Neural progenitor cell (in vitro differentiated cells): Measurements from ENCODE around the gene KCNC3. TPM values are rescaled to one million over a fixed set of nuclear protein-coding genes. Genes with fewer than 3 reads are reported as not detected.

Experiments used
- DNase-seq: peaks from one replicate; pipeline ENCODE4 v3.0.0-alpha.2; 2016; ENCODE audit warnings: low spot score
- H2AFZ ChIP-seq: fragments of 200-600 bp; sonication (generic); replicated peaks from 2 replicates; pipeline ENCODE4 v1.6.1; 2016; ENCODE audit warnings: antibody characterized with exemption
- H3F3A ChIP-seq: fragments of 200-600 bp; sonication (generic); 2 replicates; pipeline ENCODE4 v1.6.1; 2016; ENCODE audit warnings: antibody characterized with exemption, low read depth
- H3K27ac ChIP-seq: fragments of 200-600 bp; sonication (generic); 2 replicates; pipeline ENCODE4 v1.5.1; 2016; ENCODE audit warnings: mild to moderate bottlenecking
- H3K27me3 ChIP-seq: fragments of 200-600 bp; sonication (generic); 2 replicates; pipeline ENCODE4 v1.6.1; 2016; ENCODE audit warnings: mild to moderate bottlenecking, moderate library complexity
- H3K36me3 ChIP-seq: fragments of 200-600 bp; sonication (generic); 2 replicates; pipeline ENCODE4 v1.5.1; 2016
- H3K4me1 ChIP-seq: fragments of 200-600 bp; sonication (generic); 2 replicates; pipeline ENCODE4 v1.6.1; 2016; ENCODE audit warnings: mixed run types
- H3K4me2 ChIP-seq: fragments of 200-600 bp; sonication (generic); 2 replicates; pipeline ENCODE4 v1.6.1; 2016
- H3K4me3 ChIP-seq: fragments of 200-600 bp; sonication (generic); 2 replicates; pipeline ENCODE4 v1.5.1; 2016
- H3K79me2 ChIP-seq: fragments of 200-600 bp; sonication (generic); 2 replicates; pipeline ENCODE4 v1.6.1; 2016; ENCODE audit warnings: low read depth
- H3K9ac ChIP-seq: fragments of 200-600 bp; sonication (generic); 2 replicates; pipeline ENCODE4 v1.6.1; 2016
- H3K9me3 ChIP-seq: fragments of 200-600 bp; sonication (generic); 2 replicates; pipeline ENCODE4 v1.5.1; 2016; ENCODE audit warnings: low read depth
- H4K20me1 ChIP-seq: fragments of 200-600 bp; sonication (generic); 2 replicates; pipeline ENCODE4 v1.6.1; 2016; ENCODE audit warnings: low read depth
- H3K27ac Mint-ChIP-seq: 3 replicates; pipeline ENCODE4 v1.8.0; 2021; ENCODE audit warnings: mixed read lengths
- H3K27me3 Mint-ChIP-seq: 2 replicates; pipeline ENCODE4 v1.8.0; 2022; ENCODE audit warnings: low read depth, mild to moderate bottlenecking, inconsistent platforms, moderate library complexity, mixed read lengths; ENCODE audit not compliant: insufficient read depth
- H3K36me3 Mint-ChIP-seq: 3 replicates; pipeline ENCODE4 v1.8.0; 2021; ENCODE audit warnings: mixed read lengths
- H3K4me1 Mint-ChIP-seq: 3 replicates; pipeline ENCODE4 v1.8.0; 2021; ENCODE audit warnings: mixed read lengths
- H3K4me3 Mint-ChIP-seq: 3 replicates; pipeline ENCODE4 v1.8.0; 2021; ENCODE audit warnings: mild to moderate bottlenecking, moderate library complexity, mixed read lengths
- H3K9me3 Mint-ChIP-seq: 3 replicates; pipeline ENCODE4 v1.8.0; 2020; ENCODE audit warnings: mixed read lengths
- CTCF ChIP-seq: fragments of 200-600 bp; sonication (generic); IDR thresholded peaks from 2 replicates; pipeline ENCODE4 v1.5.1; 2017; ENCODE audit warnings: antibody characterized with exemption, mild to moderate bottlenecking
- EZH2 ChIP-seq: fragments of 200-600 bp; sonication (generic); IDR thresholded peaks from 2 replicates; pipeline ENCODE4 v1.6.1; 2017; ENCODE audit warnings: antibody characterized with exemption, mild to moderate bottlenecking, moderate library complexity
- EZH2phosphoT487 ChIP-seq: fragments of 200-600 bp; sonication (generic); IDR thresholded peaks from 2 replicates; pipeline ENCODE4 v1.6.1; 2017; ENCODE audit warnings: antibody characterized with exemption
- total RNA-seq: library from RNA; depleted of rRNA; stranded (reverse); fragments of >200 nt; gene quantifications from 2 replicates; pipeline ENCODE4 v1.2.3, GENCODE V29; 2015; ENCODE audit warnings: low replicate concordance

Gene KCNC3
- total RNA-seq, 1 donor from 2014 or later: 0.41 TPM

DNA sequence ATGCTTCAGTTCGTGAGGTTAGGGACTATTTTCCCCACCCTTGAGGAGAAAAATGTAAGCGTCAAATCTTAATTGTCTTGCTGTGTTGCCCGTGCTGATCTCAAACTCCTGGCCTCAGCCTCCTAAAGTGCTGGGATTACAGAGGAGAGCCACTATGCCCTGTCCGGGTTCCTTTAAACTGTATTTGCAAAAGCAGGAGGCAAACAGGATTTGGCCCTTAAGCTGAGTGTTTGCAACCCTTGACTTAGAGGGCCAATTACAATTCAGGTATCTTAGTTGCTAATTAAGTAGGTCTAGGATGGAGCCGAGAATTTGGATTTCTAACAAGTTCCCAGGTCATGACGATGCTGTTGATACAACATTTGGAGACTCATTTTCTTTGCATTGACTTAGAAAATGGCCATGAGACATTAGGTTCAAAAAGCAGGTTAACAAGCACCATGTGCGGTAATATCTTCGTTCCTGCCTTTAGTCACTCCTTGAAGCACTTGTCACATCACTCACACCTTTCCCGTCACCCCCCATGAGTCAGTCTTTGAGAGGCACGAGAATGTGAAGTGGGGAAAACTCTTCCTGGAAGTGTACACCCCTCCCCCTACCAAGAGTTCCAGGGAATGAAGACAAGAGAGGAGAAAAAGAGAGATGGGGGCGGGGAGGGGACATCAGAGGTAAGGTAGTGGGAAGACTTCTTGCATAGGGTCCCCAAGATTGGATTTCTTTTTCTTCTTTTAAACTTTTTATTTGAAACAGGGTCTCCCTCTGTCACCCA lies 33.7 kb upstream of the KCNC3 start:
- peaks cover 2% of the 10 kb centered on the region for H3K9me3 Mint-ChIP-seq

DNA sequence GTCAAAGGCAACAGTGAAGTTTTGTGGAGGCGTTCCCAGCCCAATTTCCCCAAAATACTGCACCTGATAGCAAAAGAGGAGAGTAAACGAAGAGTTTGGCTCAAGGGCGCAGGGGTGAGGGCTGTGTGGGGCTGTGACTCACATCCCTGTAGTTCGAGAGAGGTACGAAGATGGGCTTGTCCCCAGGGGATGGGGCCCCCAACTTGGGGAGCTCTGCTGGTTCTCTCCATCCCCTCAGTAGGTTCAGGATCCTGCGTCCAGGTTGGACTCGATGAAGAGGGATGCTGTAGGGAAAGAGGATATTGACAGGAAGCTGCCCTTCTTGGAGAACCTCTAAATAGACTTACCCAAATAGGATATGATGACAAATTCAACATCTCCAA lies 32.8 kb upstream of the KCNC3 start:
- no peak overlapping the region for H3K27ac ChIP-seq
- Mint-ChIP-seq H3K27me3 (peaks cover 4% of the 10 kb centered on the region), H3K4me3 (no peak overlapping the region), H3K27ac (no peak overlapping the region), H3K4me1 (peaks cover 9% of the 10 kb centered on the region), H3K36me3 (peaks cover 9% of the 10 kb centered on the region), H3K9me3 (peaks cover 2% of the 10 kb centered on the region)
- H3K4me3 ChIP-seq: no peak overlapping the region
- H3K9ac ChIP-seq: no peak overlapping the region
- DNase-seq: no peak
- TF ChIP-seq EZH2phosphoT487: no peak
- TF ChIP-seq CTCF: no peak
- TF ChIP-seq EZH2: no peak
- no peaks in the 10 kb centered on the region for H3K36me3 ChIP-seq
- peaks cover 3% of the 10 kb centered on the region for H4K20me1 ChIP-seq
- H3K79me2 ChIP-seq: no peaks in the 10 kb centered on the region
- no peaks in the 10 kb centered on the region for H3K9me3 ChIP-seq
- no peak overlapping the region for H2AFZ ChIP-seq
- peaks cover 3% of the 10 kb centered on the region for H3K4me1 ChIP-seq
- H3K4me2 ChIP-seq: no peak overlapping the region
- H3K27me3 ChIP-seq: no peaks in the 10 kb centered on the region
- no peaks in the 10 kb centered on the region for H3F3A ChIP-seq

More for the DNA sequence above, 33.7 kb upstream of the KCNC3 start:
- Mint-ChIP-seq H3K36me3 (peaks cover 9% of the 10 kb centered on the region), H3K4me3 (no peak overlapping the region), H3K27ac (no peak overlapping the region), H3K27me3 (peaks cover 4% of the 10 kb centered on the region), H3K4me1 (peaks cover 9% of the 10 kb centered on the region)
- no peak overlapping the region for H3K27ac ChIP-seq
- H3F3A ChIP-seq: no peaks in the 10 kb centered on the region
- H3K27me3 ChIP-seq: no peaks in the 10 kb centered on the region
- H3K79me2 ChIP-seq: no peaks in the 10 kb centered on the region
- DNase-seq: no peak
- H3K4me3 ChIP-seq: no peak overlapping the region
- no peaks in the 10 kb centered on the region for H3K9me3 ChIP-seq
- no peak overlapping the region for H2AFZ ChIP-seq
- no peaks in the 10 kb centered on the region for H3K36me3 ChIP-seq
- no peak overlapping the region for H3K9ac ChIP-seq
- no peak overlapping the region for H3K4me2 ChIP-seq
- H4K20me1 ChIP-seq: no peaks in the 10 kb centered on the region
- peaks cover 3% of the 10 kb centered on the region for H3K4me1 ChIP-seq
- TF ChIP-seq CTCF (no peak), EZH2 (no peak), EZH2phosphoT487 (no peak)

DNA sequence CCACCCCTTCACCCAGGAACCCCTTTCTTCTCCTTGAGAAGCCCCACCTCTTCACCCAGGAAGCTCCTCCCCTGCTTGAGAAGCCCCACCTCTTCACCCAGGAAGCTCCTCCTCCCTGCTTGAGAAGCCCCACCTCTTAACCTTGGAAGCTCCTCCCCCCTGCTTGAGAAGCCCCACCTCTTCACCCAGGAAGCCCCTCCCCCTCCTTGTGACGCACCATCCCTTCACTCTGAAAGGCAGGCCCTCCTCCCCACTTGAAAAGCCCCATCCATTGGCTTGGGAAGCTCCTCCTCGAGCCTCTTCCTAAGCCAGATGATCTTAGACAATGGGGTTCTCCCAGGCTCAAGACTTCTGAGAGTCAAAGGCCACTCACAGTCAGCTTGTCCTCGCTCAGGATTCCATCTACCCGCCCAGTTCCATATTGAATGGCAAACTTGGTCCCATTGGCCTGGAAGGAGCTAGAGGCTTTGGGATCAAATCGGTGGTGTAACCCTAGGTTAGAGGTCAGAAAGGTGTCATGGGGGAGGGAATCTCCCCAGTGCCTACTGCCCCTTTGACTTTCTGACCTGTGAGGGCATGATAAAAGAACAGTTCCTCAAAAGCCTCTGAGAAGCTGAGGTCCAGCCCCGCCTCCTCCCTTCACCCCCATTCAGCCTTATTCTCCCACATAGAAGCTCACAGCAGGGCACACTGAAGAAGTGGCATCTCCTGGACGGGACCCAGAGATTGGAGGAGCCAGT lies 32.3 kb upstream of the KCNC3 start:
- H3K9me3 Mint-ChIP-seq: peaks cover 2% of the 10 kb centered on the region

More for the DNA sequence above, 32.3 kb upstream of the KCNC3 start:
- no peak overlapping the region for H2AFZ ChIP-seq
- peaks cover 4% of the 10 kb centered on the region for H3K27me3 Mint-ChIP-seq
- no peaks in the 10 kb centered on the region for H3K9me3 ChIP-seq
- no peak overlapping the region for H3K9ac ChIP-seq
- peaks cover 3% of the 10 kb centered on the region for H3K4me1 ChIP-seq
- H3K4me1 Mint-ChIP-seq: peaks cover 9% of the 10 kb centered on the region
- H3K4me3 ChIP-seq: no peak overlapping the region
- no peak overlapping the region for H3K27ac ChIP-seq
- H3K4me3 Mint-ChIP-seq: peak overlapping the region; percentile 27
- H3K27me3 ChIP-seq: no peaks in the 10 kb centered on the region
- TF ChIP-seq CTCF: no peak
- no peak for TF ChIP-seq EZH2phosphoT487
- TF ChIP-seq EZH2: no peak
- H3K36me3 ChIP-seq: no peaks in the 10 kb centered on the region
- H3K79me2 ChIP-seq: no peaks in the 10 kb centered on the region
- H3K36me3 Mint-ChIP-seq: peaks cover 9% of the 10 kb centered on the region
- H3F3A ChIP-seq: no peaks in the 10 kb centered on the region
- H4K20me1 ChIP-seq: peaks cover 3% of the 10 kb centered on the region
- no peak overlapping the region for H3K27ac Mint-ChIP-seq
- DNase-seq: no peak
- no peak overlapping the region for H3K4me2 ChIP-seq
